Measurements from ENCODE around the gene ADCY1. TPM values are rescaled to one million over a fixed set of nuclear protein-coding genes. Genes with fewer than 3 reads are reported as not detected.

Gene ADCY1
- total RNA-seq, 2 experiments from 2014 or later, result 0.02 to 0.07 TPM

GRCh38 chr7:45625714-45626440 lies 51.7 kb downstream of the ADCY1 start:
- POLR2A ChIA-PET, result no interaction called here
- Mint-ChIP-seq H3K4me1 (ENCODE audit: low read depth) (no peaks in the 10 kb centered on the region), H3K36me3 (ENCODE audit: low read depth) (no peaks in the 10 kb centered on the region), H3K9me3 (peaks cover 3% of the 10 kb centered on the region), H3K4me3 (no peak overlapping the region), H3K27ac (no peak overlapping the region), H3K27me3 (peaks cover 2% of the 10 kb centered on the region)
- CTCF ChIA-PET, result no interaction called here
- no peak for DNase-seq
- no peak for ATAC-seq
- intact Hi-C loops (cut with micrococcal nuclease), result no loop called here
- TF ChIP-seq, protein P1, sequence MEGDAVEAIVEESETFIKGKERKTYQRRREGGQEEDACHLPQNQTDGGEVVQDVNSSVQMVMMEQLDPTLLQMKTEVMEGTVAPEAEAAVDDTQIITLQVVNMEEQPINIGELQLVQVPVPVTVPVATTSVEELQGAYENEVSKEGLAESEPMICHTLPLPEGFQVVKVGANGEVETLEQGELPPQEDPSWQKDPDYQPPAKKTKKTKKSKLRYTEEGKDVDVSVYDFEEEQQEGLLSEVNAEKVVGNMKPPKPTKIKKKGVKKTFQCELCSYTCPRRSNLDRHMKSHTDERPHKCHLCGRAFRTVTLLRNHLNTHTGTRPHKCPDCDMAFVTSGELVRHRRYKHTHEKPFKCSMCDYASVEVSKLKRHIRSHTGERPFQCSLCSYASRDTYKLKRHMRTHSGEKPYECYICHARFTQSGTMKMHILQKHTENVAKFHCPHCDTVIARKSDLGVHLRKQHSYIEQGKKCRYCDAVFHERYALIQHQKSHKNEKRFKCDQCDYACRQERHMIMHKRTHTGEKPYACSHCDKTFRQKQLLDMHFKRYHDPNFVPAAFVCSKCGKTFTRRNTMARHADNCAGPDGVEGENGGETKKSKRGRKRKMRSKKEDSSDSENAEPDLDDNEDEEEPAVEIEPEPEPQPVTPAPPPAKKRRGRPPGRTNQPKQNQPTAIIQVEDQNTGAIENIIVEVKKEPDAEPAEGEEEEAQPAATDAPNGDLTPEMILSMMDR (IDR thresholded peaks at IDR 0.05), result no peak

DNA sequence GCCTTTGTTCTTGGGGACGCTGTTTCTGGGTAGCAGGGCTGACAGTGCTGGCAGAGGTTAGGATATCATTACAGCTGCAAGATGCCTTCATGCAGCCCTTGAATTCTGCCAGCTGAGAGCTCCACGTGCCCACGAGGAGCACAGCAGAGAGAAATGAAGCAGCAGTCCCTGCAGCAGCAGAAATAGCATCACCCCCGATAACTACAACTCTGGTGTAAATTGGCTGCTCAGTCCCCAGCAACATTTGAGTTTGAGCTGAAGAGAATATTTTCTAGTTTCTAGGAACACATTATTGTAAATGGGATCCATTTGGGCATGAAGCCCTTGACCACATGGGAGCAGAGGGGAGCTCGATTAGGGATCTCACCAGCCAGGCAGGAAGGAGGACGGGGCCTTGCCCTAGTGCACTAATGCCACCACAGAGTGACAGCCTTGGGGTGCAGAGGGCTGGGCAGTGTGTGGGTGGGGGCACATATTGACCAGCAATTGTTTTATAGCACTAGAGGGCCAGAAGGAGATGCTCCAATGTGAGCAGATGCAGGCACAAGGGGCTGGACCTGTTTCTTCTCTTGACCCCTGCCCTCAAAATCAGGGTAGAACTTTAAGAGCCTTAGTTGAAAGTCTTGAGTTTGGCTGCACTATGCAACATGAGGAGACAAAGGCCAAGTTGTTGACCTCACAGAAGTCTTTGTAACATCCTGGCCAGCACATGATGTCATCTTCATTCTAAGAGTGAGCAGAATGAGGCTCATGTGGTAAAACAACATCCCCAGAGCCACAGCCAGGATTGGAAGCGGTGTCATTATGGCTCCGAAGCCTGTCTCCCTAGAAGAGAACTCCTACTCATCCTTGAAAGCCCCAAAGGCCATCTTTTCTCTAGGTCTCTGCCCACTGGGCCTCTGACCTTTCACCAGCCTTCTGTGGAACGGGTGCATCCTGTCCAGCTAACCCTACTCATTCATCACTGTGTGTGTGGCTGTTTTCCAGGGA lies 52.6 kb downstream of the ADCY1 start:
- Mint-ChIP-seq H3K36me3 (ENCODE audit: low read depth) (no peaks in the 10 kb centered on the region), H3K4me1 (ENCODE audit: low read depth) (no peaks in the 10 kb centered on the region), H3K9me3 (peaks cover 3% of the 10 kb centered on the region), H3K27ac (no peak overlapping the region), H3K4me3 (no peak overlapping the region), H3K27me3 (peaks cover 2% of the 10 kb centered on the region)
- TF ChIP-seq, protein P1 (IDR thresholded peaks at IDR 0.05), result no peak
- ATAC-seq (no peak), DNase-seq (no peak)
- POLR2A ChIA-PET, result no interaction called here
- intact Hi-C loops (cut with micrococcal nuclease), result no loop called here
- CTCF ChIA-PET, result no interaction called here

DNA sequence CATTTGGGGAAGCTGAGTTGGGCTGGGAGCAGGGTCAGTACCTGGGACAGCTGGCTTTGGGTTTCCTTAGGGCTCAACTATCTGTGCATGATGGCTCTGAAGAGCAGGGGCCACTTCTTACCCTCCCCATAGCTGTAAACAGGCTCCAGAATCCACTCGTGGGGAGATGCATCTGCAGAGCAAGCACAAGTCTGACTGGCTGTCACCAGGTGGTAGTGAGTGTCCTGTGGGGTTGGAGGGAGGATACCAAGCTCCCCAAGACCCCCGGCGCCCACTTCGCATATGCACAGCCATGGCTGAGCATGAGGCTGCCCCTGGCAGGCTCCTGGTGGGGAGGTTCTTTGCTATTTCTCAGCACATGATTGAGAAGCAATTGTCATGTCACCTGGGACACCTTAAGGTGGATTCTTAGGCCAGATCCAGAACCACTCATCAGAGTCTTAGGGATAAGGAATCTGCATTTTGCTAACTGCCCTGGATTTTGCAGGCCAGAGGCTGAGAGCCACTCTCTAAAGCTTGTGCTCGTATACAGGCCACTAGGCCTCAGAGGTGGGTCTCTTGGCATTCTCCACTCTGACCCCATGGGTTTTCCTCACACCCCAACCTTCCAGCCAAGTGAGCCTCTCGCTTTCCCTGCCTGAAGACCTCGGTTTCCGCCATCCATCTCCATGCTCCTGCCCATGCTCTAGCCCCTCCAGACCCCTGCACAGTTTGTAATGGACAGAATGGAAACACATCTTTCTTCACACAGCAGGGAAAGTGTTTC lies 53.7 kb downstream of the ADCY1 start:
- ATAC-seq (no peak), DNase-seq (no peak)
- intact Hi-C loops (cut with micrococcal nuclease), result no loop called here
- CTCF ChIA-PET, result no interaction called here
- Mint-ChIP-seq H3K27ac (no peak overlapping the region), H3K36me3 (ENCODE audit: low read depth) (no peaks in the 10 kb centered on the region), H3K27me3 (peaks cover 2% of the 10 kb centered on the region), H3K9me3 (peaks cover 3% of the 10 kb centered on the region), H3K4me3 (no peak overlapping the region), H3K4me1 (ENCODE audit: low read depth) (no peaks in the 10 kb centered on the region)
- TF ChIP-seq, protein P1 (IDR thresholded peaks at IDR 0.05), result no peak
- POLR2A ChIA-PET, result no interaction called here

DNA sequence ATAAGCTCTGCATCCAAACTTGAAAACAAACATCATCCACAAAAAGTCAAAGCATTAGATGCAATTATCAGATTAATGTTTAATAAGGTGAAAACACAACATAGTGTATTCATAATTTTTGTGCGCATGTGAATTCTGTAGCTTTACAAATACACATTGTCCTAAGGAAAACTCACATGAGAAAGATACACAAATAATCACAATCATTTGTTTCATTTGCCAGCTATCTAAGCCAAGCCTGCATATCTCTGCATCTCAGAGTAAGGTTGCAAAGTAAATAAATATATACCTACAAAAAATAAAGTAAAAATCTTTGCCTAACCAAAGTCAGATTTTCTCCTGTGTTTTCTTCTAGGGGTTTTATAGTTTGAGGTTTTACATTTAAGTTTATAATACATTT lies 57.4 kb downstream of the ADCY1 start:
- Mint-ChIP-seq H3K27me3 (peaks cover 3% of the 10 kb centered on the region), H3K4me1 (ENCODE audit: low read depth) (no peaks in the 10 kb centered on the region), H3K4me3 (no peak overlapping the region), H3K36me3 (ENCODE audit: low read depth) (no peaks in the 10 kb centered on the region), H3K27ac (no peak overlapping the region), H3K9me3 (peaks cover 3% of the 10 kb centered on the region)
- CTCF ChIA-PET, result no interaction called here
- POLR2A ChIA-PET, result no interaction called here
- ATAC-seq, result no peak
- TF ChIP-seq, protein P1 (IDR thresholded peaks at IDR 0.05), result no peak
- DNase-seq, result no peak
- intact Hi-C loops (cut with micrococcal nuclease), result no loop called here
